ACHN (cell line): ENCODE measurements around the gene PPP1R1A.

Experiments used
- DNase-seq: peaks from one replicate; pipeline ENCODE4 v3.0.0-alpha.2; 2015
- in situ Hi-C: cut with HindIII; loops from 2 replicates; pipeline ENCODE4 v1.10.0; 2017; ENCODE audit warnings: low sequenced_read_pairs, low pct_ligation_motif_present, low pct_unique_long_range_greater_than_20kb

PPP1R1A gene

DNA sequence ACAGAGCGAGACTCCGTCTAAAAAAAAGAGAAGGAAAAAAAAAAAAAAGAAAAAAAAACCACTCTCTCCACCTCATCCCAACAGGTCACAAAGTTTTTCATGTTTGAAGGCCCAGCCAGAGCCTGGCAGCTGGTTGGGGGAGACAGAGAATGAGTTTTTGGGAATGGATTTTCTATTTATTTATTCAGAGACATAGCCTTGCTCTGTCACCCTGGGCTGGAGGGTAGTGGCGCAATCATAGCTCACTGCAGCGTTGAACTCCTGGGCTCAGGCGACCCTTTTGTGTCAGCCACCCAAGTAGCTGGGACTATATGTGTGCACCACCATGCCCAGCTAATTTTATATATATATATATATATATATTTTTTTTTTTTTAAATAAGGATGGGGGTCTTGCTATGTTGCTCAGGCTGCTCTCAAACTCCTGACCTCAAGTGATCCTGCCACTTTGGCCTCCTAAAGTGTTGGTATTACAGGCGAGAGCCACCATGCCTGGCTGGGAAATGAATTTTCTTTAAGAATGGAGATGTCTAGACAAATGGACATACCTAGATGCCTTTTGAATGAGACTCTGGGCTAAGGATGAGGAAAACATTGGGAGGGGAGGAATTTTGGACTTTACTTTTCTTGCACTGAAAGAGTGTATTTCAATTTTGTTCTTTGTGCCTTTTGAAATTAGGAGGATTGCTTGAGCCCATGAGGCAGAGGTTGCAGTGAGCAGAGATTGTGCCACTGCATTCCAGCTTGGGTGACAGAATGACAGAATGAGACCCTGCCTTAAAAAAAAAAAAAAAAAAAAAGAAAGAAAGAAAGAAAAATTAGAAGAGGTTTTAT lies 16.9 kb upstream of the PPP1R1A start:
- no peak for DNase-seq
- in situ Hi-C loops, result no loop called here

- no peak for DNase-seq
- in situ Hi-C loops, result no loop called here
Observed at GRCh38 chr12:54604436-54604835, 16.0 kb upstream of the PPP1R1A start.

GRCh38 chr12:54603872-54604271 lies 15.4 kb upstream of the PPP1R1A start:
- in situ Hi-C loops, result no loop called here
- DNase-seq, result no peak

GRCh38 chr12:54603173-54603814 lies 14.8 kb upstream of the PPP1R1A start:
- DNase-seq, result peak; percentile 85
- in situ Hi-C loops, result no loop called here

GRCh38 chr12:54602661-54603060 lies 14.2 kb upstream of the PPP1R1A start:
- DNase-seq, result no peak
- in situ Hi-C loops, result no loop called here

GRCh38 chr12:54601841-54602240 lies 13.4 kb upstream of the PPP1R1A start:
- in situ Hi-C loops, result no loop called here
- DNase-seq, result peak; percentile 18

DNA sequence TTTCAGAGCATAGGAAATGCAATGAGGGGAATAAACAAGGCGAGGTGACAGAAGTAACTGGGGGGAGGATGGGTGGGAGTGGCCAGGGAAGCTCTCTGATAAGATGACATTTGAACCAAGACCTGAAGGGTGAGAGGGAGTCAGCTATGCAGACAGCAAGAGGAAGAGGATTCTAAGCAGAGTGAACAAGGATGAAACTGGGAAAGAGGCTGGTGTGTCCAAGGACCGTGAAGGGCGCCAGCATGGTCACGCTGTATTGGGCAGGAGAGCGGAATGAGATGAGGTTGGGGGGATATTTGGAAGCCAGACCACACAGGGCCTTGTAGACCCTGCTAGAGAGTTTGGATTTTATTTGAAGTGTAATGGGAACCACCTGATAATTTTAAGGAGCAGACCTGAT lies 10.5 kb upstream of the PPP1R1A start:
- in situ Hi-C loops, result no loop called here
- DNase-seq, result no peak

GRCh38 chr12:54596526-54596946 lies 8.1 kb upstream of the PPP1R1A start:
- peak; percentile 73 for DNase-seq

DNA sequence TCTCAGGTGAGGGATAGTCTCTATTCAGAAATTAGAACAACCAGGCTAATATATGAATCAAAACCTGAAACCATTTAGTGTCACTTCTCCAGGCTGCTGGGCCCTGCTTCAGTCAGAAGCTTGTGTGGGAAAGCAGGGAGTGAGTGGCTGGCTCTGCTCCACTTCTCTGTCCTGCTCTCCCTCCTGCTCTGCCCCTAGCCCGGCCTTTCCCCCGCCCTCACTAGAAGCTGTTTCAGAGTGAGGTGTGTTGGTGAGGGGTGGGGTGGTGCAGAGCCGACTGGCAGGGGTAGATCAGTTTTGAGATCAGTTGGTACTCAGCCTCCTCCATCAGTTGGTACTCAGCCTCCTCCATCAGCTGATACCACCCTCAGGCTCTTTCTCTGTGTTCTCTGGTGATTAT lies 7.0 kb upstream of the PPP1R1A start:
- DNase-seq, result no peak
- in situ Hi-C loops, result no loop called here

More at GRCh38 chr12:54596526-54596946, 8.1 kb upstream of the PPP1R1A start:
- in situ Hi-C loops, result no loop called here

DNA sequence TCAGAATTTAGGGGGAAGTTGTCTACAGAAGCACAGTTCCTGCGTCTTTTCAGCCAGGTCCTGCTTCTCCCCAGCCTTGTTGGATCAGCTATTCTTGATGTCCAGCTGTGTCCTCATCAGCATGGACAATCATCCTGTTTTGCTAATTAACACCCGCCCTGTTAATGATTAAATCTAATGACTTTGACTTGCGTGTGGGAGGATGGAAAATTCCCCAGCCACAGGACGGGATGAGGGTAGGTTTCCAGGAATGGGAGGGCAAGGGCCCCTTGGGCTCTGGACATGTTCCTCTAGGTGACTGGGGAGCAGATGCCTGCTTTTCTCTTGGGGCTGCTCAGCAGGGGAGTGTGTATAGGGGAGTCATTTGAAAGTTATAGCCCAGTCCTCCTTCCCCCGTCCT lies 5.3 kb upstream of the PPP1R1A start:
- no peak for DNase-seq
- in situ Hi-C loops, result no loop called here

- in situ Hi-C loops, result no loop called here
- DNase-seq, result peak; percentile 79
Observed at GRCh38 chr12:54593135-54593534, 4.7 kb upstream of the PPP1R1A start.

DNA sequence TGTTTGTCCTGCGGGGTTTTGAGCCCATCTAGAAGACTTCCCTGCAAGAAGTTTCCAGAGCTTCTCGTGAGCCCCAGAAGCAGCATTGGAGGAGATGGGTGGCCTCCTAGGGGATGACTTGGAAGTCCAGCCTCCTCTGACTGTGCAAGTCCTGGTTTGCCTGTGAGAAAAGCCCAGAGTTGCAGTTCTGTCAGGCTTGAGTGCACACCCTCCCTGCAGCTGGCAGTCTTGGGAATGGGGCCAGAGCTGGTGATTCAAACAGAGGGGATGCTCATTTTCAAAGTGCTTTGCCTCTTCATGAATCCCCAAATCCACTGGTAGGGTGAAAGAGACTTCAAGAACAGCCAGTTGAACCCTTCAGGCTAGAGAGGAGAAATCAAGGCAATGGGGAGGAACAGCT lies 3.9 kb upstream of the PPP1R1A start:
- DNase-seq, result peak; percentile 96
- in situ Hi-C loops, result no loop called here

DNA sequence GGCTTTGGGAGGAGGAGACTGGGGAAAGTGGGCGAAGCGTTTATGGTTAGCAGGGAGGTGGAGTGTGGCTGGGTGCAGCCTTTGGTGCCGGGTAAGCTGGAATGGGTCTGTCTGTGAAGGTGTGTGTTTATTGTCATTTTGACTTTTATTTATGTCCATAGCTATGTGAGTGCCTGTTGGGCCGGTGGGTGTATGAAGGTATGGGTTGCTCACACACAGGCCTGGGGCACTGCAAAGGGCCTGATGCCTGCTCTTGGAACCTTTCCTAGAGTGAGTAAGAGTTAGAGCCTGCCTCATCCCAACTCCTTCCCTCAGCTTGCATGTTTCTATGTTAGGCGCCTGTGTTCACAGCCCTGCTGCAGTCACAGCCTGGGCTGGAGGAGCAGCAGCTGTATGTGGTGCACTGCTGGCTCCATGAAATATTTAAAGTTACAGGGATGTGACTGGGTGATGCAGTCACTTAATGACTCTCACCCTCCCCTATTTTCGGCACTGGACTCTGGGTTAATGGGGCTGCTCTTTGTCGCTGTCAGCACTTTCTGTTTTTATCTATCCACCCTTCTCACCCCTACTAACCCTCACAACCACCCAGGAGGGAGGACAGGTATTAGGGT lies 2.6 kb upstream of the PPP1R1A start:
- in situ Hi-C loops, result no loop called here
- DNase-seq, result no peak

- in situ Hi-C loops, result no loop called here
Observed at GRCh38 chr12:54589964-54590363, 1.5 kb upstream of the PPP1R1A start.

DNA sequence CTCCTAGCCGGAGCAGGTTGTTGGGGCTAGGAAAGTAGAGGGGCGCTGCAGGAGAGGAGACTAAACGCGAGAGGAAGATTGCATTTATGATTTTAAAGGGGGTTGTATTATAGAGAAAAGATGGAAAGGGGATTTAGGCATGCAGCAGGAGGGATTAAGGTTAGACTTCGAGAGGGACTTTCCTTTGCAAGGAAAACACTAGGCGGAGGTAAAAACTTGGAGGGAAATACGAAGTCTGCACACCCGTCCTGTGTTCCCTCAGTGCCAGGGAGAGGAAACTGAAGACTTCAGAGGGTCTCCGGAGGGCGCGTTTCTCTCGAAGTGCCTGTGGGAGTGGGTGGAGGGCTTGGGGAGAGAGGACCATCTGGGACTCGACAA lies 420 bp upstream of the PPP1R1A start:
- DNase-seq, result no peak
- in situ Hi-C loops, result no loop called here

More at GRCh38 chr12:54589964-54590363, 1.5 kb upstream of the PPP1R1A start:
- no peak for DNase-seq

GRCh38 chr12:54587315-54587873 lies 1.1 kb downstream of the PPP1R1A start:
- in situ Hi-C loops, result no loop called here

GRCh38 chr12:54586620-54587019 lies 1.8 kb downstream of the PPP1R1A start:
- in situ Hi-C loops, result no loop called here
- no peak for DNase-seq

More at GRCh38 chr12:54587315-54587873, 1.1 kb downstream of the PPP1R1A start:
- DNase-seq, result no peak

GRCh38 chr12:54585243-54585642 lies 3.2 kb downstream of the PPP1R1A start:
- DNase-seq, result no peak
- in situ Hi-C loops, result no loop called here

GRCh38 chr12:54584128-54584527 lies 4.3 kb downstream of the PPP1R1A start:
- DNase-seq, result no peak
- in situ Hi-C loops, result no loop called here
